H9 (cell line): Measurements from ENCODE around the gene DIP2C. TPM values are rescaled to one million over a fixed set of nuclear protein-coding genes. Genes with fewer than 3 reads are reported as not detected.

Experiments
- DNase-seq: peaks from one replicate; pipeline ENCODE4 v3.0.0-alpha.2; 2017
- H2AFZ ChIP-seq: one replicate; pipeline ENCODE4 v1.6.1; 2013; ENCODE audit warnings: mild to moderate bottlenecking, low read length, control low read depth, moderate library complexity
- H2AK5ac ChIP-seq: 2 replicates; pipeline ENCODE4 v1.6.1; 2013; ENCODE audit warnings: low read length, control low read depth, mixed read lengths; ENCODE audit not compliant: insufficient read length
- H2BK120ac ChIP-seq: one replicate; pipeline ENCODE4 v1.6.1; 2013; ENCODE audit warnings: low read depth, mild to moderate bottlenecking, low read length, control low read depth, inconsistent platforms; ENCODE audit not compliant: poor library complexity, severe bottlenecking
- H2BK12ac ChIP-seq: 2 replicates; pipeline ENCODE4 v1.6.1; 2013; ENCODE audit warnings: low read length, control low read depth, mixed read lengths, low read depth; ENCODE audit not compliant: insufficient read length
- H2BK15ac ChIP-seq: 2 replicates; pipeline ENCODE4 v1.6.1; 2013; ENCODE audit warnings: low read depth, low read length, control low read depth
- H2BK20ac ChIP-seq: one replicate; pipeline ENCODE4 v1.6.1; 2013; ENCODE audit warnings: low read depth, mild to moderate bottlenecking, low read length, control low read depth, inconsistent platforms; ENCODE audit not compliant: poor library complexity, severe bottlenecking
- H2BK5ac ChIP-seq: 2 replicates; pipeline ENCODE4 v1.6.1; 2013; ENCODE audit warnings: low read length, control low read depth, mixed read lengths; ENCODE audit not compliant: insufficient read length
- H3K14ac ChIP-seq: 2 replicates; pipeline ENCODE4 v1.6.1; 2013; ENCODE audit warnings: low read length, control low read depth; ENCODE audit not compliant: insufficient read depth
- H3K18ac ChIP-seq: 2 replicates; pipeline ENCODE4 v1.6.1; 2013; ENCODE audit warnings: low read depth, mild to moderate bottlenecking, mixed read lengths, low read length, control low read depth; ENCODE audit not compliant: insufficient read length
- H3K23ac ChIP-seq: 2 replicates; pipeline ENCODE4 v1.6.1; 2013; ENCODE audit warnings: low read length, control low read depth, mixed read lengths, low read depth; ENCODE audit not compliant: insufficient read length
- H3K23me2 ChIP-seq: 2 replicates; pipeline ENCODE4 v1.6.1; 2013; ENCODE audit warnings: low read depth, mild to moderate bottlenecking, mixed read lengths, low read length, control low read depth; ENCODE audit not compliant: insufficient read length, poor library complexity, severe bottlenecking
- H3K27ac ChIP-seq: 2 replicates; pipeline ENCODE4 v1.5.1; 2013; ENCODE audit warnings: low read length, control low read depth, mixed read lengths, low read depth; ENCODE audit not compliant: insufficient read length
- H3K27me3 ChIP-seq: 2 replicates; pipeline ENCODE4 v1.6.1; 2013; ENCODE audit warnings: low read length, control low read depth, inconsistent platforms; ENCODE audit not compliant: insufficient read depth
- H3K4ac ChIP-seq: 2 replicates; pipeline ENCODE4 v1.6.1; 2013; ENCODE audit warnings: low read depth, mild to moderate bottlenecking, control low read depth, inconsistent platforms, low read length, moderate library complexity
- H3K4me1 ChIP-seq: 2 replicates; pipeline ENCODE4 v1.6.1; 2013; ENCODE audit warnings: low read length, control low read depth, inconsistent platforms; ENCODE audit not compliant: insufficient read depth
- H3K4me2 ChIP-seq: 2 replicates; pipeline ENCODE4 v1.6.1; 2013; ENCODE audit warnings: low read length, control low read depth, mixed read lengths; ENCODE audit not compliant: insufficient read length, insufficient read depth
- H3K56ac ChIP-seq: 2 replicates; pipeline ENCODE4 v1.6.1; 2013; ENCODE audit warnings: low read depth, mild to moderate bottlenecking, mixed read lengths, low read length, control low read depth; ENCODE audit not compliant: insufficient read length
- H3K79me1 ChIP-seq: 2 replicates; pipeline ENCODE4 v1.6.1; 2013; ENCODE audit warnings: low read depth, mild to moderate bottlenecking, moderate library complexity, low read length, control low read depth, inconsistent platforms; ENCODE audit not compliant: insufficient read depth, poor library complexity, severe bottlenecking
- H3K79me2 ChIP-seq: 2 replicates; pipeline ENCODE4 v1.6.1; 2013; ENCODE audit warnings: low read length, control low read depth, inconsistent platforms; ENCODE audit not compliant: insufficient read depth
- H3K9ac ChIP-seq: 2 replicates; pipeline ENCODE4 v1.6.1; 2013; ENCODE audit warnings: low read length, control low read depth, mixed read lengths; ENCODE audit not compliant: insufficient read length; ENCODE audit errors: extremely low read depth
- H3K9me3 ChIP-seq: one replicate; pipeline ENCODE4 v1.6.1; 2013; ENCODE audit warnings: low read depth, low read length, inconsistent platforms; ENCODE audit not compliant: control insufficient read depth
- H3T11ph ChIP-seq: one replicate; pipeline ENCODE4 v1.6.1; 2013; ENCODE audit warnings: mild to moderate bottlenecking, low read length, control low read depth, inconsistent platforms
- H4K20me1 ChIP-seq: one replicate; pipeline ENCODE4 v1.6.1; 2013; ENCODE audit not compliant: control insufficient read depth, insufficient read length, insufficient read depth
- H4K5ac ChIP-seq: 2 replicates; pipeline ENCODE4 v1.6.1; 2013; ENCODE audit warnings: low read depth, mild to moderate bottlenecking, mixed read lengths, low read length, control low read depth; ENCODE audit not compliant: insufficient read length
- H4K8ac ChIP-seq: replicated peaks from 2 replicates; pipeline ENCODE4 v1.6.1; 2013; ENCODE audit warnings: low read length, control low read depth, mixed read lengths, low read depth; ENCODE audit not compliant: insufficient read length
- H4K91ac ChIP-seq: 2 replicates; pipeline ENCODE4 v1.6.1; 2013; ENCODE audit warnings: low read depth, mild to moderate bottlenecking, moderate library complexity, mixed read lengths, low read length, control low read depth; ENCODE audit not compliant: insufficient read length
- H3K27ac Mint-ChIP-seq, 3 experiments: 2 replicates in 2 of 3; 3 replicates in 1 of 3; pipeline ENCODE4 v1.8.0; 2020 to 2021; ENCODE audit warnings: mixed read lengths in 3 of 3, mild to moderate bottlenecking in 1 of 3, moderate library complexity in 1 of 3
- H3K27me3 Mint-ChIP-seq: 2 replicates; pipeline ENCODE4 v1.8.0; 2021; ENCODE audit warnings: low read depth, mild to moderate bottlenecking, moderate library complexity, mixed read lengths
- H3K36me3 Mint-ChIP-seq, 3 experiments: 2 replicates in 2 of 3; 3 replicates in 1 of 3; pipeline ENCODE4 v1.8.0; 2020 to 2021; ENCODE audit warnings: low read depth in 3 of 3, mixed read lengths in 3 of 3; ENCODE audit not compliant: insufficient read depth in 1 of 3
- H3K4me1 Mint-ChIP-seq, 2 experiments: 2 replicates each; pipeline ENCODE4 v1.8.0; 2020; ENCODE audit warnings: mixed read lengths in 2 of 2
- H3K4me3 Mint-ChIP-seq, 2 experiments: 2 replicates in 1 of 2; 3 replicates in 1 of 2; pipeline ENCODE4 v1.8.0; 2020 to 2021; ENCODE audit warnings: mild to moderate bottlenecking in 2 of 2, mixed read lengths in 2 of 2, moderate library complexity in 1 of 2
- H3K9me3 Mint-ChIP-seq, 2 experiments: 2 replicates in 1 of 2; 3 replicates in 1 of 2; pipeline ENCODE4 v1.8.0; 2020; ENCODE audit warnings: mild to moderate bottlenecking in 2 of 2, mixed read lengths in 2 of 2, moderate library complexity in 1 of 2
- WGBS: extraction: QIAGEN DNeasy Blood & Tissue Kit; methylation state at CpG from one replicate; pipeline ENCODE4 v1.1.7; 2013; ENCODE audit warnings: missing lambda C conversion rate, low lambda C conversion rate, mixed read lengths; ENCODE audit not compliant: insufficient read length; ENCODE audit errors: extremely low coverage; 5-methylcytosine and 5-hydroxymethylcytosine counted together
- total RNA-seq: library from RNA; stranded (reverse); gene quantifications from 2 replicates; pipeline ENCODE4 v1.2.1, GENCODE V29; 2021
- TF ChIP-seq, protein P1 (sequence below): fragments of 200-600 bp; sonication (generic); conservative IDR thresholded peaks from 3 replicates; pipeline ENCODE4 v1.8.0; 2021; ENCODE audit warnings: antibody characterized with exemption, mild to moderate bottlenecking

The DIP2C gene
- total RNA-seq, 1 experiment from 2014 or later = 7.9 TPM

DNA sequence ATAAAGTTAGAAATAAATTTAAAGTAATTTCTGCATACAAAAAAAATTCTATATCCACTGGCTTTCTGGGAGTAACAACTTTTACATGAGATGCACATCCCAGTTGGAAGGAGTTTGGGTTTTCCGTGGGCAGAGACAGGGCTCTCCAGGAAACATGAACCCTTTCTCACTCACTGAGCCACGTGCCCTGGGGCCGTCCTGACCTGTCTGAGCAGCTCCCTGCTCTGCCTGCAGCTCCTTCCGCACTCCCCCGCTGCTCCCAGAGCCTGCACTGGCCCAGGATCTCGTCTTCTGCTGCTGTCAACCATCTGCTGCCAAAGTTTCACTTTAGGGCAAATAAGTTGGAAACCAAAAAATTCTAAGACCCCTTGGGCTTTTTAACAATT, 169.1 kb downstream of the DIP2C start:
- H3K23me2 ChIP-seq = no peaks in the 10 kb centered on the region
- no peak overlapping the region for H3K9ac ChIP-seq
- no peak overlapping the region for H2AK5ac ChIP-seq
- no peak overlapping the region for H2BK20ac ChIP-seq
- H3K27ac ChIP-seq = no peak overlapping the region
- peaks cover 29 to 39% of the 10 kb centered on the region in 2 experiments for H3K4me1 Mint-ChIP-seq
- H3K36me3 Mint-ChIP-seq = peaks cover 0 to 2% (median 0%) of the 10 kb centered on the region in 3 experiments; a peak in 2 of 7 replicates
- no CpG with 5 or more reads among the region's 6 CpGs for WGBS
- no peak overlapping the region for H3K4ac ChIP-seq
- no peak overlapping the region; a peak in 1 of 5 replicates for H3K4me3 Mint-ChIP-seq
- H3K27me3 ChIP-seq = no peaks in the 10 kb centered on the region
- no peaks in the 10 kb centered on the region for H3K79me2 ChIP-seq
- H4K20me1 ChIP-seq = no peaks in the 10 kb centered on the region
- H2BK12ac ChIP-seq = no peak overlapping the region
- H3K27ac Mint-ChIP-seq = no peak overlapping the region
- TF ChIP-seq, protein P1, sequence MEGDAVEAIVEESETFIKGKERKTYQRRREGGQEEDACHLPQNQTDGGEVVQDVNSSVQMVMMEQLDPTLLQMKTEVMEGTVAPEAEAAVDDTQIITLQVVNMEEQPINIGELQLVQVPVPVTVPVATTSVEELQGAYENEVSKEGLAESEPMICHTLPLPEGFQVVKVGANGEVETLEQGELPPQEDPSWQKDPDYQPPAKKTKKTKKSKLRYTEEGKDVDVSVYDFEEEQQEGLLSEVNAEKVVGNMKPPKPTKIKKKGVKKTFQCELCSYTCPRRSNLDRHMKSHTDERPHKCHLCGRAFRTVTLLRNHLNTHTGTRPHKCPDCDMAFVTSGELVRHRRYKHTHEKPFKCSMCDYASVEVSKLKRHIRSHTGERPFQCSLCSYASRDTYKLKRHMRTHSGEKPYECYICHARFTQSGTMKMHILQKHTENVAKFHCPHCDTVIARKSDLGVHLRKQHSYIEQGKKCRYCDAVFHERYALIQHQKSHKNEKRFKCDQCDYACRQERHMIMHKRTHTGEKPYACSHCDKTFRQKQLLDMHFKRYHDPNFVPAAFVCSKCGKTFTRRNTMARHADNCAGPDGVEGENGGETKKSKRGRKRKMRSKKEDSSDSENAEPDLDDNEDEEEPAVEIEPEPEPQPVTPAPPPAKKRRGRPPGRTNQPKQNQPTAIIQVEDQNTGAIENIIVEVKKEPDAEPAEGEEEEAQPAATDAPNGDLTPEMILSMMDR = no peak
- no peak overlapping the region for H4K5ac ChIP-seq
- no peak overlapping the region for H3K56ac ChIP-seq
- H2AFZ ChIP-seq = no peak overlapping the region
- peaks cover 2% of the 10 kb centered on the region for H3K27me3 Mint-ChIP-seq
- no peak overlapping the region for H2BK120ac ChIP-seq
- DNase-seq = peak; percentile 53
- no peak overlapping the region for H3K23ac ChIP-seq
- no peak overlapping the region for H4K8ac ChIP-seq
- H3K9me3 Mint-ChIP-seq = peaks cover 3 to 7% of the 10 kb centered on the region in 2 experiments; a peak in 3 of 5 replicates
- H3K4me1 ChIP-seq = no peaks in the 10 kb centered on the region; the same call in 1 of the 2 replicates
- no peak overlapping the region for H3T11ph ChIP-seq
- H3K18ac ChIP-seq = no peak overlapping the region
- H2BK15ac ChIP-seq = no peak overlapping the region
- H3K14ac ChIP-seq = no peak overlapping the region
- no peak overlapping the region for H3K4me2 ChIP-seq
- H4K91ac ChIP-seq = no peak overlapping the region
- H2BK5ac ChIP-seq = no peak overlapping the region
- no peaks in the 10 kb centered on the region for H3K9me3 ChIP-seq
- H3K79me1 ChIP-seq = no peaks in the 10 kb centered on the region
